Measurements from ENCODE around the gene MYO7B. TPM values are rescaled to one million over a fixed set of nuclear protein-coding genes. Genes with fewer than 3 reads are reported as not detected.

The MYO7B gene
- total RNA-seq, 4 donors from 2014 or later = 214 to 1,039 (median 594) TPM

- H3K4me1 ChIP-seq = peaks cover 0 to 13% (median 5%) of the 10 kb centered on the region in 4 donors
- no peak for TF ChIP-seq POLR2A (IDR thresholded peaks at IDR 0.05)
- TF ChIP-seq, protein P1, sequence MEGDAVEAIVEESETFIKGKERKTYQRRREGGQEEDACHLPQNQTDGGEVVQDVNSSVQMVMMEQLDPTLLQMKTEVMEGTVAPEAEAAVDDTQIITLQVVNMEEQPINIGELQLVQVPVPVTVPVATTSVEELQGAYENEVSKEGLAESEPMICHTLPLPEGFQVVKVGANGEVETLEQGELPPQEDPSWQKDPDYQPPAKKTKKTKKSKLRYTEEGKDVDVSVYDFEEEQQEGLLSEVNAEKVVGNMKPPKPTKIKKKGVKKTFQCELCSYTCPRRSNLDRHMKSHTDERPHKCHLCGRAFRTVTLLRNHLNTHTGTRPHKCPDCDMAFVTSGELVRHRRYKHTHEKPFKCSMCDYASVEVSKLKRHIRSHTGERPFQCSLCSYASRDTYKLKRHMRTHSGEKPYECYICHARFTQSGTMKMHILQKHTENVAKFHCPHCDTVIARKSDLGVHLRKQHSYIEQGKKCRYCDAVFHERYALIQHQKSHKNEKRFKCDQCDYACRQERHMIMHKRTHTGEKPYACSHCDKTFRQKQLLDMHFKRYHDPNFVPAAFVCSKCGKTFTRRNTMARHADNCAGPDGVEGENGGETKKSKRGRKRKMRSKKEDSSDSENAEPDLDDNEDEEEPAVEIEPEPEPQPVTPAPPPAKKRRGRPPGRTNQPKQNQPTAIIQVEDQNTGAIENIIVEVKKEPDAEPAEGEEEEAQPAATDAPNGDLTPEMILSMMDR (IDR thresholded peaks at IDR 0.05) = no peak
- H3K4me3 ChIP-seq = no peak overlapping the region
- DNase-seq = peak; percentile 11 to 39 (median 35)
- no peak overlapping the region for H3K27ac ChIP-seq
- no peaks in the 10 kb centered on the region for H3K27me3 ChIP-seq
- no peaks in the 10 kb centered on the region for H3K9me3 ChIP-seq
- peaks cover 0 to 68% (median 0%) of the 10 kb centered on the region in 3 donors for H3K36me3 ChIP-seq
These were observed 44.9 kb downstream of the MYO7B start for GRCh38 chr2:127580167-127581049.

- H3K36me3 ChIP-seq = peaks cover 0 to 67% (median 0%) of the 10 kb centered on the region in 3 donors
- H3K4me1 ChIP-seq = peaks cover 0 to 11% (median 5%) of the 10 kb centered on the region in 4 donors
- H3K9me3 ChIP-seq = no peaks in the 10 kb centered on the region
- H3K4me3 ChIP-seq = no peak overlapping the region
- TF ChIP-seq, protein P1 (IDR thresholded peaks at IDR 0.05) = no peak
- no peak for TF ChIP-seq POLR2A (IDR thresholded peaks at IDR 0.05)
- peak in 2 of 3 donors; percentile 31 to 40 for DNase-seq
- H3K27ac ChIP-seq = no peak overlapping the region
- no peaks in the 10 kb centered on the region for H3K27me3 ChIP-seq
These were observed 45.5 kb downstream of the MYO7B start for GRCh38 chr2:127581050-127581345.

DNA sequence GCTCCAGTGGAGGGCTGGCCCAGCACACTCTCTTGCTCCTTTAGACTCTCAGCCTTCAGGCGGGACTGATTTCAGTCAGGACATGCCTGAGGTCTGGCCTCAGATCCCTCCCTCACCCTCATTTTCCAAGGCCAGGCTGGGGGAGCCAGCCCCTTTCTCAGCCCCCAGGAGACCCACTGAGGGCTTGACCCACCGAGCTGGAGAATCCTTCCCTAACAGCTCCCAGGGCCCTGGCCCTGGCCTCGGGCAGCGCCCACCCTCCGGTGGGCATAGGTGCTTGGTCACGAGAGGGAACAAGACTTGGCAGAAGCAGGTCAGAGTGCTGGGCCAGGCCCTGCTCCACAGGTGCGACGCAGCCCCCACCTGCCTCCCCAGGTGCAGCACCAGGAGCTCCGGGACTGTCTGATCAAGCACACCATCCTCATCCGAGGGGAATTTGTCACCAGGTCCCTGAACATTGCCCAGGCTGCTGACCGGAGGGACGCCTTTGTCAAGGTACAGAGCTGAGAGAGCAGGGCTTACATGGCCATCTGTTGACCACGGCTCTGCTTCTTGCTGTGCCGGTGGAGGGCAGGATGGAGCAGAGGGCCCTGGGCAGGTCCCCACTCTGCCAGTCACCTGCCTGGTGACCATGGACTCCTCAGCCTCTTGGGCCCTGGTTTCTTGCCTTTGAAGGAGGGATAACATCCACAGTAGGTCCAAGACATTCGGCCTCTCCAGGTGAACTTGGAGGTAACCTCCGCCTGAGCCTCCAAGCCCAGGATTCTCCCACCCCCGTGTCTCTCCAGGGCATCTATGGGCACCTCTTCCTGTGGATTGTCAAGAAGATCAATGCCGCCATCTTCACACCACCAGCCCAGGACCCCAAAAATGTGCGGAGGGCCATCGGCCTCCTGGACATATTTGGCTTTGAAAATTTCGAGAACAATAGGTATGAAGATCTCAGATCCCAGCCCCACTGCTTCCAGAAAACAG, 46.3 kb downstream of the MYO7B start:
- no peak overlapping the region for H3K4me3 ChIP-seq
- H3K9me3 ChIP-seq = no peaks in the 10 kb centered on the region
- TF ChIP-seq, protein P1 (IDR thresholded peaks at IDR 0.05) = no peak
- no peak for TF ChIP-seq POLR2A (IDR thresholded peaks at IDR 0.05)
- peak in 2 of 3 donors; percentile 7 to 30 for DNase-seq
- H3K36me3 ChIP-seq = peaks cover 0 to 67% (median 0%) of the 10 kb centered on the region in 3 donors
- no peak overlapping the region for H3K27ac ChIP-seq
- H3K27me3 ChIP-seq = no peaks in the 10 kb centered on the region
- H3K4me1 ChIP-seq = peaks cover 0 to 4% (median under 1%) of the 10 kb centered on the region in 4 donors

- no peaks in the 10 kb centered on the region for H3K27me3 ChIP-seq
- no peak overlapping the region for H3K4me3 ChIP-seq
- no peaks in the 10 kb centered on the region for H3K9me3 ChIP-seq
- no peak overlapping the region for H3K27ac ChIP-seq
- no peaks in the 10 kb centered on the region for H3K4me1 ChIP-seq
- peaks cover 0 to 65% (median 0%) of the 10 kb centered on the region in 3 donors for H3K36me3 ChIP-seq
- peak in 1 of 3 donors; percentile 34 for DNase-seq
- TF ChIP-seq, protein P1 (IDR thresholded peaks at IDR 0.05) = no peak
- TF ChIP-seq POLR2A (IDR thresholded peaks at IDR 0.05) = no peak
These were observed 47.7 kb downstream of the MYO7B start for GRCh38 chr2:127582863-127583861.

Data from Peyer's patch (tissue), 4 donors.